Transverse colon (tissue), 4 donors: ENCODE results near the gene UBN2.

ENCODE experiments used
- CTCF ChIP-seq, 5 experiments: fragments of 200-600 bp in 3 of 5; fragments of 450-650 bp in 2 of 5; sonication (generic) in 3 of 5; IDR thresholded peaks; 1 replicate in 2 of 5; 2 replicates in 3 of 5; pipeline ENCODE4 v1.5.1; 2016 to 2017; ENCODE audit warnings: antibody characterized with exemption in 5 of 5, inconsistent platforms in 3 of 5, mild to moderate bottlenecking in 2 of 5, moderate library complexity in 1 of 5
- POLR2AphosphoS5 ChIP-seq, 3 donors: sonication (generic); formaldehyde crosslinking; IDR thresholded peaks; one replicate each; pipeline ENCODE4 v1.6.1; 2016; ENCODE audit warnings: antibody characterized with exemption in 3 of 3

GRCh38 chr7:139241258-139241657, 10.2 kb downstream of the UBN2 start:
- TF ChIP-seq CTCF (IDR thresholded peaks at IDR 0.05) (no peak), POLR2AphosphoS5 (IDR thresholded peaks at IDR 0.05) (no peak)
